Ishikawa (cell line): ENCODE measurements around the gene MVP.

Experiments
- CEBPB ChIP-seq: IDR thresholded peaks from 2 replicates; pipeline ENCODE4 v1.6.1; 2012
- CREB1 ChIP-seq: IDR thresholded peaks from 2 replicates; pipeline ENCODE4 v1.6.1; 2012; ENCODE audit warnings: low read depth
- EGR1 ChIP-seq: IDR thresholded peaks from 2 replicates; pipeline ENCODE4 v1.6.1; 2012
- EP300 ChIP-seq: IDR thresholded peaks from 2 replicates; pipeline ENCODE4 v1.6.1; 2012; ENCODE audit warnings: borderline replicate concordance
- FOXM1 ChIP-seq: IDR thresholded peaks from 2 replicates; pipeline ENCODE4 v1.6.1; 2012; ENCODE audit warnings: low read depth, borderline replicate concordance
- NFIC ChIP-seq: IDR thresholded peaks from 2 replicates; pipeline ENCODE4 v1.6.1; 2012
- RAD21 ChIP-seq: IDR thresholded peaks from 2 replicates; pipeline ENCODE4 v1.6.1; 2012; ENCODE audit warnings: low read depth
- TAF1 ChIP-seq: IDR thresholded peaks from 2 replicates; pipeline ENCODE4 v1.6.1; 2012; ENCODE audit warnings: low read depth, mild to moderate bottlenecking
- TCF12 ChIP-seq: IDR thresholded peaks from 2 replicates; pipeline ENCODE4 v1.6.1; 2012; ENCODE audit warnings: low read depth
- TEAD4 ChIP-seq: IDR thresholded peaks from 2 replicates; pipeline ENCODE4 v1.6.1; 2012
- YY1 ChIP-seq: IDR thresholded peaks from 2 replicates; pipeline ENCODE4 v1.6.1; 2012; ENCODE audit warnings: low read depth
- ZBTB7A ChIP-seq: IDR thresholded peaks from 2 replicates; pipeline ENCODE4 v1.6.1; 2012; ENCODE audit warnings: low read depth
- TF ChIP-seq, protein P1 (sequence below): IDR thresholded peaks from 2 replicates; pipeline ENCODE4 v1.6.1; 2012; ENCODE audit warnings: low read depth, mild to moderate bottlenecking
- TF ChIP-seq, protein P2 (sequence below): IDR thresholded peaks from 2 replicates; pipeline ENCODE4 v1.6.1; 2012
- TF ChIP-seq, protein P3 (sequence below): IDR thresholded peaks from 2 replicates; pipeline ENCODE4 v1.6.1; 2012

Gene MVP

DNA sequence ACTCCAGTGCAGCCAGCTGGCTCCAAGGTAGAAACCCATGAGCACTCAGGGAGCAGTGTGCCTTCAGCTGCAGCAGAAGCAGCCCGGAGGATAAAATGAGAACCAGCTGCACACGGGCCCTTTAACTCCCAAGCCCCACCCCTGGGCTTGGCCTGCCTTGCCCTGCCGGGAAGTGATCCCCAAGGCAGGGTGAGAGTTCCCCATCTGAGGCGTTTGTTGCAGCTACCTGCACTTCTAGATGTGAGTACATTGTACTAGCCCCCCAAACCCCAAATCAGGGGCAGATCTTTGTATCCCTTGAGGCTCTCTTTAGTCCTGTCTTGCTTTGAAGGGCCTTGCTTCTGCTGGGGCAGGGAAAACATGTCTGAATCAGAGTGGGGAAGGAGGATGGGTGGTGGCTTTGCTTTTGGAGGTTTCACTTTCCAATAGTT lies at the start of gene MVP:
Gene MVP (plus strand): TSS at position 192 of the 431 bp plus-strand sequence. CDS start 10,088 bp downstream, outside the sequence.
- TF ChIP-seq CEBPB = no peak
- TF ChIP-seq, protein P1, sequence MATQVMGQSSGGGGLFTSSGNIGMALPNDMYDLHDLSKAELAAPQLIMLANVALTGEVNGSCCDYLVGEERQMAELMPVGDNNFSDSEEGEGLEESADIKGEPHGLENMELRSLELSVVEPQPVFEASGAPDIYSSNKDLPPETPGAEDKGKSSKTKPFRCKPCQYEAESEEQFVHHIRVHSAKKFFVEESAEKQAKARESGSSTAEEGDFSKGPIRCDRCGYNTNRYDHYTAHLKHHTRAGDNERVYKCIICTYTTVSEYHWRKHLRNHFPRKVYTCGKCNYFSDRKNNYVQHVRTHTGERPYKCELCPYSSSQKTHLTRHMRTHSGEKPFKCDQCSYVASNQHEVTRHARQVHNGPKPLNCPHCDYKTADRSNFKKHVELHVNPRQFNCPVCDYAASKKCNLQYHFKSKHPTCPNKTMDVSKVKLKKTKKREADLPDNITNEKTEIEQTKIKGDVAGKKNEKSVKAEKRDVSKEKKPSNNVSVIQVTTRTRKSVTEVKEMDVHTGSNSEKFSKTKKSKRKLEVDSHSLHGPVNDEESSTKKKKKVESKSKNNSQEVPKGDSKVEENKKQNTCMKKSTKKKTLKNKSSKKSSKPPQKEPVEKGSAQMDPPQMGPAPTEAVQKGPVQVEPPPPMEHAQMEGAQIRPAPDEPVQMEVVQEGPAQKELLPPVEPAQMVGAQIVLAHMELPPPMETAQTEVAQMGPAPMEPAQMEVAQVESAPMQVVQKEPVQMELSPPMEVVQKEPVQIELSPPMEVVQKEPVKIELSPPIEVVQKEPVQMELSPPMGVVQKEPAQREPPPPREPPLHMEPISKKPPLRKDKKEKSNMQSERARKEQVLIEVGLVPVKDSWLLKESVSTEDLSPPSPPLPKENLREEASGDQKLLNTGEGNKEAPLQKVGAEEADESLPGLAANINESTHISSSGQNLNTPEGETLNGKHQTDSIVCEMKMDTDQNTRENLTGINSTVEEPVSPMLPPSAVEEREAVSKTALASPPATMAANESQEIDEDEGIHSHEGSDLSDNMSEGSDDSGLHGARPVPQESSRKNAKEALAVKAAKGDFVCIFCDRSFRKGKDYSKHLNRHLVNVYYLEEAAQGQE = no peak
- TF ChIP-seq ZBTB7A = no peak
- TF ChIP-seq, protein P2, sequence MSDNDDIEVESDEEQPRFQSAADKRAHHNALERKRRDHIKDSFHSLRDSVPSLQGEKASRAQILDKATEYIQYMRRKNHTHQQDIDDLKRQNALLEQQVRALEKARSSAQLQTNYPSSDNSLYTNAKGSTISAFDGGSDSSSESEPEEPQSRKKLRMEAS = no peak
- no peak for TF ChIP-seq EGR1
- TF ChIP-seq RAD21 = no peak
- TF ChIP-seq NFIC = no peak
- TF ChIP-seq CREB1 = no peak
- TF ChIP-seq TAF1 = no peak
- no peak for TF ChIP-seq TCF12
- TF ChIP-seq EP300 = no peak
- TF ChIP-seq YY1 = no peak
- TF ChIP-seq, protein P3, sequence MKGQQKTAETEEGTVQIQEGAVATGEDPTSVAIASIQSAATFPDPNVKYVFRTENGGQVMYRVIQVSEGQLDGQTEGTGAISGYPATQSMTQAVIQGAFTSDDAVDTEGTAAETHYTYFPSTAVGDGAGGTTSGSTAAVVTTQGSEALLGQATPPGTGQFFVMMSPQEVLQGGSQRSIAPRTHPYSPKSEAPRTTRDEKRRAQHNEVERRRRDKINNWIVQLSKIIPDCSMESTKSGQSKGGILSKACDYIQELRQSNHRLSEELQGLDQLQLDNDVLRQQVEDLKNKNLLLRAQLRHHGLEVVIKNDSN = no peak
- TF ChIP-seq TEAD4 = no peak
- TF ChIP-seq FOXM1 = no peak

DNA sequence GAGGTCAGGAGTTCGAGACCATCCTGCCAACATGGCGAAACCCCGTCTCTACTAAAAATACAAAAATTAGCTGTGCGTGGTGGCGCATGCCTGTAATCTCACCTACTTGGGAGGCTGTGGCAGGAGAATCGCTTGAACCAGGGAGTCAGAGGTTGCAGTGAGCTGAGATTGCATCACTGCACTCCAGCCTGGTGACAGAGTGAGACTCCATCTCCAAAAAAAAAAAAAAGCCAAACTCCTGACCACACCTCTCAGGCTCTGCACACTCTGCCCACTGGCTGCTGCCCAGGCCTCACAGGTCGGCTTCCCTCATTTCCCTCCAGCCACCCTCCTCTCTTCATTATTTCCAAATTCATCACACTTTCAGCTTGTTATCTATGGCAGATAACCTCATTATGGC lies 47.9 kb upstream of the MVP start:
- 0 out of 2 replicates have a peak, but pooled peaks have one; percentile 27 for TF ChIP-seq CEBPB

DNA sequence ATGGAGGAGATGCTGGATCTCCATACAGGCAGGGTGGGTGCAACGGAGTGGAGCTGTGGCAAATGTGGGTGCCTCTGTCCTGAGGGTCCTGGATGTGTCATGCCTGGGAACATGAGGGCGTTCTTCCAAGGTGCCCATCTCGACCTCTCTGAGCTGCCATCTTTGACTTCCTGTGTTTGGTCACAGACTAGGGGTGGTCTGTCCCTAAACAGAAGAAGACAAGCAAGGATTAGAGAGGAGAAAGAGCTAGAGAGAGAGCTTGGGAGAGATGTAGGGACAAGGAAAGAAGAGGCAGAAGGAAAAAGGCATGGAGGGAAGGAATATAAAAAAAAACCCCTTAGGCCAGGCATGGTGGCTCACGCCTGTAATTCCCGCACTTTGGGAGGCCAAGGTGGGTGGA lies 45.5 kb upstream of the MVP start:
- TF ChIP-seq EP300 = no peak
- no peak for TF ChIP-seq TEAD4
- TF ChIP-seq, protein P2 = no peak
- no peak for TF ChIP-seq CREB1
- no peak for TF ChIP-seq ZBTB7A
- TF ChIP-seq, protein P1 = no peak
- no peak for TF ChIP-seq FOXM1
- TF ChIP-seq YY1 = no peak

DNA sequence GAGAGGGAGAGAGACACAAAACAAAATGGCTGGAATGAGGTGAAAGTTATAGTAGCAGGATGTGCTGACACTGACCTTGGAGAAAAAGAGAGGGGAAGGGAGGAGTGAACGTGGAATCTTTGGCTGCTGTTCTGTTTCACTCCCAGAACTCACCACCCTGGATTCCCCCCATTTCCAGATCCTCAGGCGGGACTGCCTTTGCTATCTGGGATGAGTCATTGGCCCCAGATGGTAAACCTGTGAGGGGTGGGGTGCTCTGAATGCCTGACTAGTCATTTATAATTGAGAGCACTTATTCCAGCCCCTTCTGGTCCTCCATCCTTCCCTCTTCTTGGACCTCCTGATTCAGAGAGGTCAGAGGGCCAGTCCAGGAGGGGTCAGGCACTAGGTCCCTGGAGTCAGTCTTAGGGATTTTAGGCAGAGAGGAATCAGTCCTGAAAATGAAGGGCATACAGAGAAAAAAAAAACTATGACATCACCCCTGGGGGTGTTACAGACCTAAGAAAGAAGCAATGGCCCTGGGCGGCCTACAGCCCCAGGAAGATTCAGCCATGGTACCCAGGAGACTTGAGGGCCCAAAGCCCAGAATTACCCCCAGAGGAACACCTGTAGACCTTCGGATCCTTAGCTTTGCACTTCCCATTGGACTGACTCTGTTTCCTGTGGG lies 44.4 kb upstream of the MVP start:
- TF ChIP-seq TAF1 = no peak
- TF ChIP-seq EGR1 = no peak
- no peak for TF ChIP-seq TCF12
- no peak for TF ChIP-seq ZBTB7A
- TF ChIP-seq, protein P1 = no peak
- TF ChIP-seq, protein P3 = no peak
- no peak for TF ChIP-seq CEBPB
- no peak for TF ChIP-seq NFIC
- no peak for TF ChIP-seq CREB1
- no peak for TF ChIP-seq FOXM1
- no peak for TF ChIP-seq EP300
- no peak for TF ChIP-seq YY1
- TF ChIP-seq, protein P2 = no peak
- no peak for TF ChIP-seq RAD21
- no peak for TF ChIP-seq TEAD4
